Parathyroid adenoma (tissue), 2 donors: ENCODE data around the gene TNFRSF19.

Source experiments
- H2AFZ ChIP-seq: fragments of 300-600 bp; sonication (generic); one replicate; pipeline ENCODE4 v1.7.0; 2017; ENCODE audit warnings: antibody characterized with exemption, mild to moderate bottlenecking
- H3K27ac ChIP-seq: fragments of 300-600 bp; sonication (generic); one replicate; pipeline ENCODE4 v1.7.0; 2017
- H3K27me3 ChIP-seq: fragments of 300-600 bp; sonication (generic); one replicate; pipeline ENCODE4 v1.7.0; 2017; ENCODE audit warnings: low read length; ENCODE audit not compliant: control insufficient read depth, insufficient read depth
- H3K36me3 ChIP-seq: fragments of 300-600 bp; sonication (generic); one replicate; pipeline ENCODE4 v1.7.0; 2017; ENCODE audit warnings: low read length; ENCODE audit not compliant: control insufficient read depth, insufficient read depth
- H3K4me1 ChIP-seq: fragments of 300-600 bp; sonication (generic); one replicate; pipeline ENCODE4 v1.7.0; 2017; ENCODE audit warnings: control low read depth
- H3K4me2 ChIP-seq: fragments of 300-600 bp; sonication (generic); one replicate; pipeline ENCODE4 v1.7.0; 2017; ENCODE audit warnings: low read length
- H3K4me3 ChIP-seq: fragments of 300-600 bp; sonication (generic); one replicate; pipeline ENCODE4 v1.7.0; 2017; ENCODE audit warnings: low read depth, low read length
- H3K79me2 ChIP-seq: fragments of 300-600 bp; sonication (generic); one replicate; pipeline ENCODE4 v1.7.0; 2017; ENCODE audit warnings: control low read depth
- H3K9ac ChIP-seq: fragments of 300-600 bp; sonication (generic); one replicate; pipeline ENCODE4 v1.7.0; 2017; ENCODE audit warnings: mild to moderate bottlenecking
- H3K9me3 ChIP-seq: fragments of 300-600 bp; sonication (generic); one replicate; pipeline ENCODE4 v1.7.0; 2017; ENCODE audit warnings: low read length; ENCODE audit not compliant: control insufficient read depth
- CTCF ChIP-seq: fragments of 300-600 bp; sonication (generic); IDR thresholded peaks from one replicate; pipeline ENCODE4 v1.7.0; 2017; ENCODE audit warnings: antibody characterized with exemption, mild to moderate bottlenecking
- donor health status: primary hyperparathyroidism.

TNFRSF19 gene

GRCh38 chr13:23668562-23668961, 98.3 kb downstream of the TNFRSF19 start:
- Histone ChIP-seq H3K4me1 (no peaks in the 10 kb centered on the region), H3K36me3 (no peaks in the 10 kb centered on the region), H3K27me3 (no peaks in the 10 kb centered on the region), H3K4me3 (no peak overlapping the region), H3K9me3 (no peaks in the 10 kb centered on the region), H3K79me2 (no peaks in the 10 kb centered on the region), H2AFZ (no peak overlapping the region), H3K9ac (no peak overlapping the region), H3K4me2 (no peak overlapping the region), H3K27ac (no peak overlapping the region)
- no peak for TF ChIP-seq CTCF

- H3K27me3 ChIP-seq: no peaks in the 10 kb centered on the region
- H3K4me3 ChIP-seq: no peak overlapping the region
- TF ChIP-seq CTCF: no peak
- H3K9ac ChIP-seq: no peak overlapping the region
- no peaks in the 10 kb centered on the region for H3K9me3 ChIP-seq
- H2AFZ ChIP-seq: no peak overlapping the region
- no peak overlapping the region for H3K27ac ChIP-seq
- no peaks in the 10 kb centered on the region for H3K4me1 ChIP-seq
- H3K4me2 ChIP-seq: no peak overlapping the region
- no peaks in the 10 kb centered on the region for H3K79me2 ChIP-seq
- H3K36me3 ChIP-seq: no peaks in the 10 kb centered on the region
Measured at GRCh38 chr13:23670793-23671192, 100.6 kb downstream of the TNFRSF19 start.

- TF ChIP-seq CTCF: no peak
- H3K4me2 ChIP-seq: no peak overlapping the region
- no peaks in the 10 kb centered on the region for H3K79me2 ChIP-seq
- no peaks in the 10 kb centered on the region for H3K36me3 ChIP-seq
- no peak overlapping the region for H3K4me3 ChIP-seq
- H3K9me3 ChIP-seq: no peaks in the 10 kb centered on the region
- no peaks in the 10 kb centered on the region for H3K4me1 ChIP-seq
- no peak overlapping the region for H2AFZ ChIP-seq
- H3K27me3 ChIP-seq: no peaks in the 10 kb centered on the region
- H3K9ac ChIP-seq: no peak overlapping the region
- no peak overlapping the region for H3K27ac ChIP-seq
Measured at GRCh38 chr13:23671377-23671776, 101.2 kb downstream of the TNFRSF19 start.

GRCh38 chr13:23671897-23672296, 101.7 kb downstream of the TNFRSF19 start:
- Histone ChIP-seq H3K9me3 (no peaks in the 10 kb centered on the region), H2AFZ (no peak overlapping the region), H3K36me3 (no peaks in the 10 kb centered on the region), H3K4me2 (no peak overlapping the region), H3K27ac (no peak overlapping the region), H3K79me2 (no peaks in the 10 kb centered on the region), H3K4me3 (no peak overlapping the region), H3K9ac (no peak overlapping the region), H3K4me1 (no peaks in the 10 kb centered on the region), H3K27me3 (no peaks in the 10 kb centered on the region)
- no peak for TF ChIP-seq CTCF

GRCh38 chr13:23672616-23673015, 102.4 kb downstream of the TNFRSF19 start:
- no peak overlapping the region for H2AFZ ChIP-seq
- H3K9ac ChIP-seq: no peak overlapping the region
- no peak overlapping the region for H3K4me2 ChIP-seq
- H3K79me2 ChIP-seq: no peaks in the 10 kb centered on the region
- no peaks in the 10 kb centered on the region for H3K27me3 ChIP-seq
- H3K4me3 ChIP-seq: no peak overlapping the region
- no peak for TF ChIP-seq CTCF
- no peaks in the 10 kb centered on the region for H3K9me3 ChIP-seq
- no peak overlapping the region for H3K27ac ChIP-seq
- H3K36me3 ChIP-seq: no peaks in the 10 kb centered on the region
- no peaks in the 10 kb centered on the region for H3K4me1 ChIP-seq
